GM12865 (cell line): ENCODE results near the gene DNPH1.

ENCODE experiments used
- DNase-seq: peaks from one replicate; pipeline ENCODE4 v3.0.0; 2010; ENCODE audit warnings: low read depth
- H3K4me3 ChIP-seq: 2 replicates; pipeline ENCODE4 v1.5.1; 2011; ENCODE audit warnings: mild to moderate bottlenecking, low read depth, low read length, control low read depth
- TF ChIP-seq, protein P1 (sequence below): IDR thresholded peaks from 2 replicates; pipeline ENCODE4 v1.5.1; 2011; ENCODE audit warnings: low read length, control low read depth, low read depth, inconsistent platforms; ENCODE audit not compliant: insufficient read depth; ENCODE audit errors: missing control alignments

DNPH1 gene

GRCh38 chr6:43269273-43270007 is 40.2 kb upstream of the DNPH1 start:
- H3K4me3 ChIP-seq, result peak overlapping the region; percentile 11; the same call in 1 of the 2 replicates
- TF ChIP-seq, protein P1, sequence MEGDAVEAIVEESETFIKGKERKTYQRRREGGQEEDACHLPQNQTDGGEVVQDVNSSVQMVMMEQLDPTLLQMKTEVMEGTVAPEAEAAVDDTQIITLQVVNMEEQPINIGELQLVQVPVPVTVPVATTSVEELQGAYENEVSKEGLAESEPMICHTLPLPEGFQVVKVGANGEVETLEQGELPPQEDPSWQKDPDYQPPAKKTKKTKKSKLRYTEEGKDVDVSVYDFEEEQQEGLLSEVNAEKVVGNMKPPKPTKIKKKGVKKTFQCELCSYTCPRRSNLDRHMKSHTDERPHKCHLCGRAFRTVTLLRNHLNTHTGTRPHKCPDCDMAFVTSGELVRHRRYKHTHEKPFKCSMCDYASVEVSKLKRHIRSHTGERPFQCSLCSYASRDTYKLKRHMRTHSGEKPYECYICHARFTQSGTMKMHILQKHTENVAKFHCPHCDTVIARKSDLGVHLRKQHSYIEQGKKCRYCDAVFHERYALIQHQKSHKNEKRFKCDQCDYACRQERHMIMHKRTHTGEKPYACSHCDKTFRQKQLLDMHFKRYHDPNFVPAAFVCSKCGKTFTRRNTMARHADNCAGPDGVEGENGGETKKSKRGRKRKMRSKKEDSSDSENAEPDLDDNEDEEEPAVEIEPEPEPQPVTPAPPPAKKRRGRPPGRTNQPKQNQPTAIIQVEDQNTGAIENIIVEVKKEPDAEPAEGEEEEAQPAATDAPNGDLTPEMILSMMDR, result no peak
- no peak for DNase-seq

DNA sequence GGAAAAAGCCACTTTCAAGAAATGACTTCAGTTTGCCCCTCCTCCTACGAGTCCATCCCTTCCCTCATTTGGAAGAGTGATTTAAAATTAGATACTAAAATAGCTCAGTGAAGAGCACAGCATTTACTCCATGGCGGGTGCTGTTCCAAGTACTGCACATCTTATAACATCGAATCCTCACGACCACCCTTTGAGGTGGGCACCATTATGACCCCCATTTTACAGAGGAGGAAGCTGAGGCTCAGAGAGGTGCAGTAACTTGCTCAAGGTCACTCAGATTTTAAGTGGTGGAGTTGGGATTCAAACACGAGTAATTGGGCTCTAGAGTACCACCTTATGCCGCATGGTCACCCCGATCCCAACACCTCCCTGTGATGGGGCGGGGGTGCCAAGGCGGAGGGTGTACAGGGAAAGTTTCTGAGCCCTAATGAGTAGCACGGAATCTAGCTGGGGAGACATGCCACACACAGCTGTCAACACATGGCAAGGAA is 39.5 kb upstream of the DNPH1 start:
- TF ChIP-seq, protein P1, result no peak
- no peak for DNase-seq
- no peak overlapping the region for H3K4me3 ChIP-seq

GRCh38 chr6:43268355-43268700 is 39.0 kb upstream of the DNPH1 start:
- H3K4me3 ChIP-seq, result no peak overlapping the region
- TF ChIP-seq, protein P1, result no peak
- no peak for DNase-seq

- DNase-seq, result no peak
- TF ChIP-seq, protein P1, result no peak
Observed at GRCh38 chr6:43267619-43268354, 38.5 kb upstream of the DNPH1 start.

DNA sequence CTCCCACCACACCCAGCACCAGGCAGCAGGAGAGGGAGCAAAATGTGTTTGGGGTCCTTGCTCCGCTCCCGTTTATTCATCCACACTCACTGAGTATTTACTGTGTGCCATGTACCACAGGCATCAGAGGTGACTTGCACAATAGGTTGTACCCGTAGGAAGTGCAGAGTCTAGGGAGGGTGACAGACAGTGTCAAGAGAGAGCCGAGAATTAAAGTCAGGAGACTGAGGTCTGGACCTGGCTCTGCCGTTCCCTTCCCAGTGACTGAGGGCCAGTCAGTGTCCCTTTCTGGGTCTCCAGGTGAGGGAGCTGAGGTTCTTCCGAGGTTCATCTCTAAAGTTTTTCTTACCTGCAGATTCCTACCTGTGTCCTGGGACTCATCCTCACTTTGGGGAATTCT is 36.3 kb upstream of the DNPH1 start:
- TF ChIP-seq, protein P1, result no peak
- DNase-seq, result no peak
- no peak overlapping the region for H3K4me3 ChIP-seq

More at GRCh38 chr6:43267619-43268354, 38.5 kb upstream of the DNPH1 start:
- H3K4me3 ChIP-seq, result no peak overlapping the region

DNA sequence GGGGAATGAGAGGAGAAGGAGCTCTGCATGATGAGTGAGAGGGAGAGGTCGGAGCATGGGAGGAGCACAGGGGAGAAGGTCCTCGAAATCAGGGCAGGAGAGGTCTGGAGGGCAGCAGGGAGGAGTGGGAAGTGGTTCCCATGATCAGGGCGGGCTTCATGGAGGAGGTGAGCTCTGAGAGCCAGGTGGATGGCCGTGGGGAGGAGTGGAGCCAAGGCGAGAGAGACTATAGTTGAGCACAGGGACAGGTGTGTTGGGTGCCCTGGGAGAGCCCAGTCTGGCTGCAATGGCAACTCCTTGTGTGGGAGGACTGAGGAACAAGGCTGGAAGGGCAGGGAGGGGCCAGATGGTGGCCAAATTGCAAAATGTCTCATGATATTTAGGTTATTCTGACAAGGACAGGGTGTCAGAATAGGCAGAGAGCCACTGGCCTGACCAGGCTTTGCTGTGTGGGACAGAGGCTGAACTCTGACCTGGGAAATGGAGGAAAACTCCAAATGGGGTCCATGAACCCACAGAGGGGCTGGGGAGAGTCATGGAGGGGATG is 35.4 kb upstream of the DNPH1 start:
- TF ChIP-seq, protein P1, result no peak
- DNase-seq, result no peak
- no peak overlapping the region for H3K4me3 ChIP-seq
